SK-N-MC (cell line): ENCODE data around the gene C12orf43.

Experiments
- EZH2 ChIP-seq: fragments of 200-600 bp; sonication (generic); IDR thresholded peaks from one replicate; pipeline ENCODE4 v1.6.1; 2017; ENCODE audit warnings: antibody characterized with exemption
- POLR2AphosphoS5 ChIP-seq: IDR thresholded peaks from 2 replicates; pipeline ENCODE4 v1.6.1; 2012; ENCODE audit warnings: mild to moderate bottlenecking, low read depth, low read length, borderline replicate concordance

- TF ChIP-seq POLR2AphosphoS5 (no peak), EZH2 (no peak)
Measured at GRCh38 chr12:120950807-120951206, 65.5 kb downstream of the C12orf43 start.
